ENCODE data around the gene LRMDA. TPM values are rescaled to one million over a fixed set of nuclear protein-coding genes. Genes with fewer than 3 reads are reported as not detected.

LRMDA gene
- total RNA-seq, 1 donor from 2014 or later = 4.5 TPM

- intact Hi-C loops (cut with DNase I) = no loop called here
- no peak for DNase-seq (ENCODE audit: low spot score)
These were observed 593.2 kb downstream of the LRMDA start for GRCh38 chr10:76024460-76025123.

GRCh38 chr10:76025124-76025477 lies 593.7 kb downstream of the LRMDA start:
- intact Hi-C loops (cut with DNase I) = no loop called here
- no peak for DNase-seq (ENCODE audit: low spot score)

DNA sequence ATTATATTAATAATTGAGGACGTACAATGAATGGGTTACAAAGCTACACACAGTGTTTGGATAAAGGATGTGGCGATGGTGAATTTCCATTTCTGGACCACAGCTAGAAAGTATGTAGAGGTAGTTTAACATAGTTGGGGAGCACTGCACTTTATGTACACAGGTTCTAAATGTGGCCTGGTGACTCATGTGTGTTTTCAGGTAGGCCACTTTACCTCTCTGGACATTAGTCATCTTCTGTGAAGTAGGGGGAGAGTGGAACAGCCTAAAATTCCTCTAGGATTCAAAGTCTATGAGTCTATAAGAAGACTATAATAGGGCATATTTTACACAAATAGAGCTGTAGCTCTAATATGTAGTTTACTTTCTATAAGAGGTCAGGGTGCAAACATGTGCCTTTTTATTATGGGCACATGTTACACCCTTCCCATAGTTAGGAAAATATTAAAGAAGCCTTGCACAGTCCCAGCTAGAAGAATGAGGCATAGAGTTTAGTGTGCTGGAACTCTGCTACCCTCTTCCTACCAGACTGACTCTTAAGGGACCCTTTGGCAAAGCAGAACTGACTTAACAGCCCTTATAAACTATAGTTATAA lies 594.9 kb downstream of the LRMDA start:
- intact Hi-C loops (cut with DNase I) = no loop called here
- no peak for DNase-seq (ENCODE audit: low spot score)

DNA sequence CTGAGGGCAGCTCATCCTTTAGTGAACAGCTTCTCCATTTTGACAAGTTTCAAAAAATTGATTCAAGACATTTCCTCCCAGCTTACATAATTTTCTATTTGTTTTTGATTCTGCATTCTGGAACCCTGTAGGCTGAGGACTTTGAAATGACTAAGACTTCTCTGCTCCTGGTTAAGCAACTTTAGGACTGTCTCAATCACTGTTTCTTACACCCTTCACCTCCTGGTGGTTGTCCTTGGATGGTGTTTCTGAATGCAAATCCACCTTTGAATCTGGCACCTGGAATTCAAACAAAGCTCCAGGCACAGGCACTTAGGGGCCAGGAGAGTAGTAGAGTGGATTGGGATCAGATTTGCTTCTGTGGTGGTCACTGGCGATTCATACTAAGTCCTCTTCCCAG lies 595.5 kb downstream of the LRMDA start:
- no peak for DNase-seq (ENCODE audit: low spot score)
- intact Hi-C loops (cut with DNase I) = no loop called here

DNA sequence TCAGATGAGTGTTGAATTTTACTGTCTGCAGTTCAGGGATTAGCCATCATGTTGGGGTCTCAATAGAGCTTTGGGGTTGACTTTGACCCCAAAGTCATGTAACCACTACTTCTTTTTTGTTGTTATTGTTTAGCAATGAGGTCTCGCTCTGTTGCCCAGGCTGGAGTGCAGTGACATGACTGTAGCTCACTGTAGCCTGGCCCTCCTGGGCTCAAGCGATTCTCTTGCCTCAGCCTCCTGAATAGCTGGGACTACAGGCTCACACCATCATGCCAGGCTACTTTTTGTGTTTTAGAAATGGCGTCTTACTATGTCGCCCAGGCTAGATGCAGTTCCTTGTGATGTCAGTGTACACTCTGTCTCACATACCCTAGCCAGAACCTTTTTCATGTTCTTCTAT lies 598.4 kb downstream of the LRMDA start:
- DNase-seq (ENCODE audit: low spot score) = no peak
- intact Hi-C loops (cut with DNase I) = no loop called here

DNA sequence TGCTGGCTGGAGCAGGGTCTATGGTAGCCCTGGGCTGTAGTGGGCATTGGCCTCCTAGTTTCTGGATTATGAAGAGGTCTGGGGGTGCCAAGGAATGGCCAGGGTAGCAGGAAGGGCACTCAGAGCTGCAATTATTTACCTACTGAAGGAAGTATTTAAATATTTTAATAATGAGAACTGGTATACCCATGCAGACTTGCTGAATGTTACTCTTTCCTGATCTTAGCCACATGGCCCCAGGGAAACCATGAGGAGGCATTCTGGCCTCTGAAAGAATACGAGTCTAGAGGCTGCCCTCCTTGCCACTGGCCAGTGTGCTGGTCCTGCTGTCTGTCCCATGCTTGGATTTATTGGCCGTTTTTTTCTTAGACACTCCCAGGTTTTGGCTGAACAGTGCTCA lies 599.7 kb downstream of the LRMDA start:
- intact Hi-C loops (cut with DNase I) = no loop called here

GRCh38 chr10:76031769-76032699 lies 600.6 kb downstream of the LRMDA start:
- no peak for DNase-seq (ENCODE audit: low spot score)
- intact Hi-C loops (cut with DNase I) = no loop called here

More for the DNA sequence above, 599.7 kb downstream of the LRMDA start:
- DNase-seq (ENCODE audit: low spot score) = no peak

DNA sequence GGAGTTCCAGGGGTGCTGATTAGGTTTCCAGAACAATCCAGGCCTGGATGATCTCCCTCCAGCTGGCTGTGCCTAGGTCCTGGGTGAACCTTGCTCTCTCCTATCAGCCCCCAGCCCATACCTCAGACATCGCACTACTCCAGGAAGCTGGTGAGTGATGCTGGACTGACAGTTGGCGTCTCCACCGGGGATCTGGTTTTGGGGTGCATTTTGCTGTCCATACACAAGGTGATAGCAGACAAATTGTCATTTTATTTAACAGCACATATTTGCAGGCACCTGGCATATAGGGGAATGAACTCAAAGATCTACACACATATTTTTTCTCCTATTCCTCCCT lies 601.2 kb downstream of the LRMDA start:
- no peak for DNase-seq (ENCODE audit: low spot score)
- intact Hi-C loops (cut with DNase I) = no loop called here

DNA sequence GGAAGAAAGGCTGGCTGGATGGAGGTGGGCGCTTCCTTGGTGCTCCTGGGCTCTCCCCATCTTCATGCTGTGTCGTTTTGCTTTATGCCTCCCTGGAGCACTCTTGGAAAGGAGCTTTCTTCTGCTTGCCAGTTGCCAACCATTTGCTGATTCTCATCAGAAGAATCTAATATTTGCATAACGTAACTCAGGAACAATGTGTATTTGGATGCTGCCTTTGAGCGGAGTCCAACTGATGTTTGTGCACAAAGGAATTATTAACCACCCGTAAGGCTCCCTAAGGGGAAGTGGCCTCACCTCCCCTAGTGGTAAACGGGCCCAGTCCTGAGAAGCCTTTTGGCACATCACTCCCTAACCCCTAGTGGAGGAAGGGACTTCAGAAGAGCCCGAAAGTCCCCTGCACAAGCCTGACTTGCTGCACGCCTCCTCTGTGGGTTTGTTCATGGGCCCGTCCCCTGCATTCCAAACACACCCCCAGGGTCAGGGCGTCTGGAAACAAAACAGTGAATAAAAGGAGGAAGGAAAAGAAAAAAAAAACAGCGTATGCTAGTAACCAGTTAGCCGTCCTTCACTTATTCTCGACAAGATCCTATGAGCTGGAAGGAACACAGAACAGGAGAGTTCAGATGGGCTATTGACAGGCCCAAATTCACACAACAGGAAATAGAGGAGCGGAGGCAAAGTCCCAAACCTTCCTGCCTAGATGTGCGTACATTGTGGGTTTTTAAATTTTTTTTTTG lies 602.2 kb downstream of the LRMDA start:
- intact Hi-C loops (cut with DNase I) = no loop called here
- DNase-seq (ENCODE audit: low spot score) = no peak

GRCh38 chr10:76034353-76035205 lies 603.2 kb downstream of the LRMDA start:
- intact Hi-C loops (cut with DNase I) = no loop called here
- no peak for DNase-seq (ENCODE audit: low spot score)

GRCh38 chr10:76035206-76036110 lies 604.0 kb downstream of the LRMDA start:
- intact Hi-C loops (cut with DNase I) = loop anchor here (1.0 kb wide), 1 partner anchor 636 kb away; no protein-coding TSS in a partner anchor
- no peak for DNase-seq (ENCODE audit: low spot score)

GRCh38 chr10:76036111-76036940 lies 604.9 kb downstream of the LRMDA start:
- peak; percentile 85 for DNase-seq (ENCODE audit: low spot score)
- intact Hi-C loops (cut with DNase I) = loop anchor here (1.0 kb wide), 1 partner anchor 637 kb away; no protein-coding TSS in a partner anchor

DNA sequence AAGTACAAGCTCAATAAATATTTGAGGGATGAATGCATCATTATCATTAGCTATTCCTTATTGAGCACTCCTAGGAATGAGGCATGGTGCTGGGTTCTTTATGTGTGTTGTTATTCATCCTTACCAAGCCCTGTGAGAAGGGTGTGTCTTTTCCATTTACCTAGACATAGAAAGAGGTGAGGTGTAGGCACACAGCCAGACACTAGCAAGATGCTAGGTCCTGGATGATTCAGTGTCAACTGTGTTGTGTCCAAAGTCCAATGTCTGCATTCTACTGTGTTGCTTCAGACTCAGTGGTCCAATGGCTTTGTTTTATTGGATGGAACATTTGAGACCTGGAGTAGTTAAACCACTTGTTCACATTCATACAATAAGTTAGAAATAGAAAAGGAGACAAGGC lies 605.5 kb downstream of the LRMDA start:
- intact Hi-C loops (cut with DNase I) = loop anchor here (1.0 kb wide), 1 partner anchor 638 kb away; no protein-coding TSS in a partner anchor
- DNase-seq (ENCODE audit: low spot score) = no peak

GRCh38 chr10:76037531-76038155 lies 606.2 kb downstream of the LRMDA start:
- intact Hi-C loops (cut with DNase I) = no loop called here
- DNase-seq (ENCODE audit: low spot score) = no peak

- intact Hi-C loops (cut with DNase I) = no loop called here
- DNase-seq (ENCODE audit: low spot score) = no peak
These were observed 607.3 kb downstream of the LRMDA start for GRCh38 chr10:76038696-76039095.

DNA sequence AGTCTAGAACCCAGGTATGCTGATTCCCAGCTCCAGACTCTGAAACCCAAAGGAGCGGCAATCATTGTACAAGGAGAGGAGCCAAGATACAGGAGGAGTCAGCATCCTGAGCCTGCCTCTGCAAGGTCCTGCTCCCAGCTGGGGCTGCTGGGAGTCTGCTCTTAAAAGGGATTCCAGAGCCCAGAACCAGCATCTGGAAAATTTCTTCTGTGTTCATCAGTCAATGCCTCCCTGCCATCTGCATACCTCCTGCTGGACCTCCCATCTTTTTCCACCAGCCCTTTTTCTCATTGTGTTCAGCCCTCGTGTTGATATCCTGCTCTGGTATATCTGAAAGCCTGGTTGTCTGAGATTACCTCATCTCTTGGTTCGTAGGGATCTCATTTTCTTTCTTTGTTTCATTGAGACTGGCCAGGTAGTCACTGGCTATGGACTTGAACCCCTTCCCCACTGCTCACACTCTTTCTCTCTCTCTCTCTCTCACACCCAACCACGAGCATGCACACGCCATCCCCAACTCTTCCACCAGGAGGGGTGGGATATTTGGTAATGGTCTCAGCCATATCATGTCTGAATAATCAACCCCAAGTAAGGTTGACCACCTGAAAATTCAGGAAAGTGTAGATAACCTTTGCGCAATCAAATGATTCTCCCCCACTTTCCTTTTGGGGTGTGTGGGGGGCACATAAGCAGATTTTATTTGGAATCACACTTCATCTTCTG lies 608.8 kb downstream of the LRMDA start:
- no peak for DNase-seq (ENCODE audit: low spot score)
- intact Hi-C loops (cut with DNase I) = no loop called here
